Keratinocyte (primary cell): ENCODE results near the gene MCF2L2. TPM values are rescaled to one million over a fixed set of nuclear protein-coding genes. Genes with fewer than 3 reads are reported as not detected.
"Not testable (repeated sequence)": the region's sequence is repeated elsewhere in the genome, so short reads cannot be mapped to it uniquely, and the experiment has no call there.

Experiments
- DNase-seq: peaks from one replicate; pipeline ENCODE4 v3.0.0-alpha.2; 2011; ENCODE audit warnings: low read depth, missing footprints, low spot score
- FAIRE-seq: peaks from 2 replicates; lab custom pipeline; 2011; peaks lifted over from hg19 to GRCh38; lab: Jason Lieb, UNC
- H2AFZ ChIP-seq: 2 replicates; pipeline ENCODE4 v1.6.0; 2012; ENCODE audit warnings: low read length, control low read depth, inconsistent platforms; ENCODE audit not compliant: control insufficient read depth
- H3K27ac ChIP-seq: 2 replicates; pipeline ENCODE4 v1.5.1; 2011; ENCODE audit warnings: low read length; ENCODE audit not compliant: control insufficient read depth, insufficient read depth
- H3K27me3 ChIP-seq: 3 replicates; pipeline ENCODE4 v1.6.0; 2011; ENCODE audit warnings: low read length; ENCODE audit not compliant: control insufficient read depth, insufficient read depth; ENCODE audit errors: extremely low read depth
- H3K36me3 ChIP-seq, 2 experiments: 2 replicates in 1 of 2; 3 replicates in 1 of 2; pipeline ENCODE4 v1.5.1; 2011; ENCODE audit warnings: low read length in 2 of 2, mild to moderate bottlenecking in 1 of 2; ENCODE audit not compliant: control insufficient read depth in 2 of 2, insufficient read depth in 2 of 2; ENCODE audit errors: extremely low read depth in 1 of 2
- H3K4me1 ChIP-seq: 3 replicates; pipeline ENCODE4 v1.5.1; 2011; ENCODE audit warnings: low read length; ENCODE audit not compliant: control insufficient read depth, insufficient read depth; ENCODE audit errors: extremely low read depth
- H3K4me2 ChIP-seq: 3 replicates; pipeline ENCODE4 v1.6.0; 2011; ENCODE audit warnings: low read depth, low read length; ENCODE audit not compliant: control insufficient read depth, insufficient read depth; ENCODE audit errors: extremely low read depth
- H3K4me3 ChIP-seq, 3 experiments: fragments of 200-600 bp in 1 of 3; sonication (generic) in 1 of 3; 2 replicates in 2 of 3; 3 replicates in 1 of 3; pipeline ENCODE4 v1.5.1; 2011 to 2016; ENCODE audit warnings: low read length in 3 of 3, mild to moderate bottlenecking in 3 of 3, control low read depth in 2 of 3, inconsistent platforms in 1 of 3, low read depth in 1 of 3, mixed read lengths in 1 of 3, mixed run types in 1 of 3, moderate library complexity in 1 of 3; ENCODE audit not compliant: control insufficient read depth in 2 of 3, insufficient read depth in 2 of 3; ENCODE audit errors: extremely low read depth in 1 of 3
- H3K79me2 ChIP-seq: 2 replicates; pipeline ENCODE4 v1.6.0; 2012; ENCODE audit warnings: low read length; ENCODE audit not compliant: control insufficient read depth, insufficient read depth
- H3K9ac ChIP-seq: 3 replicates; pipeline ENCODE4 v1.6.0; 2011; ENCODE audit warnings: low read length; ENCODE audit not compliant: control insufficient read depth, insufficient read depth; ENCODE audit errors: extremely low read depth
- H3K9me1 ChIP-seq: 3 replicates; pipeline ENCODE4 v1.6.0; 2011; ENCODE audit warnings: low read length; ENCODE audit not compliant: control insufficient read depth, insufficient read depth; ENCODE audit errors: extremely low read depth
- H3K9me3 ChIP-seq: 2 replicates; pipeline ENCODE4 v1.5.1; 2012; ENCODE audit warnings: low read depth, low read length; ENCODE audit not compliant: control insufficient read depth
- H4K20me1 ChIP-seq: 3 replicates; pipeline ENCODE4 v1.6.0; 2011; ENCODE audit warnings: low read length; ENCODE audit not compliant: control insufficient read depth, insufficient read depth; ENCODE audit errors: extremely low read depth
- EZH2 ChIP-seq: IDR thresholded peaks from one replicate; pipeline ENCODE4 v1.6.1; 2012; ENCODE audit warnings: inconsistent platforms, mild to moderate bottlenecking, low read length, moderate library complexity
- dilution Hi-C: fragments of 300-500 bp; cut with MboI; formaldehyde crosslinking; loops from one replicate; pipeline ENCODE4 v1.7.0; 2020; ENCODE audit warnings: low sequenced_read_pairs; ENCODE audit not compliant: extremely low pct_ligation_motif_present
- polyA plus RNA-seq, 5 experiments: library from polyadenylated mRNA; depleted of rRNA in 3 of 5; stranded (reverse) in 3 of 5; stranded (forward) in 1 of 5; unstranded in 1 of 5; fragments of >200 nt; gene quantifications; 1 replicate in 1 of 5; 2 replicates in 3 of 5; 3 replicates in 1 of 5; pipeline versions ENCODE4 v1.2.1 to v1.2.3, GENCODE V29; 2011 to 2012; ENCODE audit warnings: missing spikeins in 2 of 5, low read depth in 1 of 5, low replicate concordance in 1 of 5
- TF ChIP-seq, protein P1 (sequence below), 3 experiments: IDR thresholded peaks in 1 of 3; conservative IDR thresholded peaks in 1 of 3; optimal IDR thresholded peaks in 1 of 3; 2 replicates in 2 of 3; 3 replicates in 1 of 3; pipeline versions ENCODE3 to v1.5.1; 2011; ENCODE audit warnings: low read length in 3 of 3, mild to moderate bottlenecking in 3 of 3, moderate library complexity in 2 of 3, control low read depth in 1 of 3, inconsistent platforms in 1 of 3; ENCODE audit not compliant: insufficient read depth in 2 of 3; ENCODE audit errors: extremely low read depth in 1 of 3

The MCF2L2 gene
- polyA plus RNA-seq, 1 donor (not counting 4 experiments of a cell fraction or from before 2014, with no cell fraction given), result 0.26 TPM

DNA sequence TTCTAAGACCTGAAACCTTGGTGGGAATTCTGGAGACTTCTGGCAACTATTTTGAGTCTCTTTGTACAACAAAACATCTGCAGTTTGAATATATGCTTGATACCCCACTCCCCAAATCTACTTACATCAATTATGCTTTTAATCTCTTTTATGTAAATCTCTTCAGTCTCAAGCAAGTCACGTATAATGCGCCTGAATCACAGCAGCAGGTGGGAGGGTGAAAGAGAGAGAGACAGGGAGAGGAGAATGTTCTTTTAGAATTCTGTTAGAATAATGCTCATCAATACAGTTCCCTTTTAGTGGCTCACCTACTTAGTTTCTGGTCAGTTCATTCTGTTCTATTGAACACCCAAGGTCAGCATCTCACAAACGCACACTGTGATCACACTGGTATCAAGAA, 197.6 kb downstream of the MCF2L2 start:
- H4K20me1 ChIP-seq, result no peaks in the 10 kb centered on the region
- FAIRE-seq, result no peak
- no peak overlapping the region for H3K4me3 ChIP-seq
- no peak overlapping the region for H3K27ac ChIP-seq
- H3K9ac ChIP-seq, result no peak overlapping the region
- H3K9me1 ChIP-seq, result no peaks in the 10 kb centered on the region
- H2AFZ ChIP-seq, result no peak overlapping the region
- H3K27me3 ChIP-seq, result no peaks in the 10 kb centered on the region
- no peaks in the 10 kb centered on the region for H3K79me2 ChIP-seq
- H3K4me1 ChIP-seq, result no peaks in the 10 kb centered on the region
- no peaks in the 10 kb centered on the region for H3K9me3 ChIP-seq
- TF ChIP-seq EZH2, result no peak
- TF ChIP-seq, protein P1, sequence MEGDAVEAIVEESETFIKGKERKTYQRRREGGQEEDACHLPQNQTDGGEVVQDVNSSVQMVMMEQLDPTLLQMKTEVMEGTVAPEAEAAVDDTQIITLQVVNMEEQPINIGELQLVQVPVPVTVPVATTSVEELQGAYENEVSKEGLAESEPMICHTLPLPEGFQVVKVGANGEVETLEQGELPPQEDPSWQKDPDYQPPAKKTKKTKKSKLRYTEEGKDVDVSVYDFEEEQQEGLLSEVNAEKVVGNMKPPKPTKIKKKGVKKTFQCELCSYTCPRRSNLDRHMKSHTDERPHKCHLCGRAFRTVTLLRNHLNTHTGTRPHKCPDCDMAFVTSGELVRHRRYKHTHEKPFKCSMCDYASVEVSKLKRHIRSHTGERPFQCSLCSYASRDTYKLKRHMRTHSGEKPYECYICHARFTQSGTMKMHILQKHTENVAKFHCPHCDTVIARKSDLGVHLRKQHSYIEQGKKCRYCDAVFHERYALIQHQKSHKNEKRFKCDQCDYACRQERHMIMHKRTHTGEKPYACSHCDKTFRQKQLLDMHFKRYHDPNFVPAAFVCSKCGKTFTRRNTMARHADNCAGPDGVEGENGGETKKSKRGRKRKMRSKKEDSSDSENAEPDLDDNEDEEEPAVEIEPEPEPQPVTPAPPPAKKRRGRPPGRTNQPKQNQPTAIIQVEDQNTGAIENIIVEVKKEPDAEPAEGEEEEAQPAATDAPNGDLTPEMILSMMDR (optimal IDR thresholded peaks at IDR 0.05 in 1 of 3, IDR thresholded peaks at IDR 0.05 in 1 of 3, conservative IDR thresholded peaks at IDR 0.05 in 1 of 3; ENCODE audit: extremely low read depth in 1 of 3, insufficient read depth in 2 of 3, low read length in 3 of 3), result no peak
- dilution Hi-C loops, result no loop called here
- DNase-seq, result no peak
- H3K36me3 ChIP-seq, result no peaks in the 10 kb centered on the region
- H3K4me2 ChIP-seq, result no peak overlapping the region

DNA sequence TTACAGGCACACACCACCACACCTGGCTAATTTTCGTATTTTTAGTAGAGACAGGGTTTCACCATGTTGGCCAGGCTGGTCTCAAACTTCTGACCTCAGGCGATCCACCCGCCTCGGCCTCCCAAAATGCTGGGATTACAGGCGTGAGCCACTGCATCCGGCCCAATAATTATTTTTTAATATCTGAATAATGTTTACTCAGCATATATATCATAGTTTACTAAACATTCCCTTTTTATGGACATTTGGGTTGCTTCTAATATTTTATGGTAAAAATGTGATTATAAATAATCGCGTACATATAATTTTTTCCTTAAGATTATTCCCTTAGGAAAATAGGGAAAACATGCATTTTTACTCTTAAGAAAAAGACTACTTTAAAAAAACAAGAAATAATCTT, 198.2 kb downstream of the MCF2L2 start:
- H2AFZ ChIP-seq, H3K27ac ChIP-seq, H3K4me1 ChIP-seq, FAIRE-seq, H3K4me2 ChIP-seq, dilution Hi-C loops, H3K36me3 ChIP-seq, H4K20me1 ChIP-seq, H3K9me1 ChIP-seq, H3K4me3 ChIP-seq, H3K9me3 ChIP-seq, DNase-seq, H3K27me3 ChIP-seq, H3K9ac ChIP-seq, H3K79me2 ChIP-seq: not testable (repeated sequence)

DNA sequence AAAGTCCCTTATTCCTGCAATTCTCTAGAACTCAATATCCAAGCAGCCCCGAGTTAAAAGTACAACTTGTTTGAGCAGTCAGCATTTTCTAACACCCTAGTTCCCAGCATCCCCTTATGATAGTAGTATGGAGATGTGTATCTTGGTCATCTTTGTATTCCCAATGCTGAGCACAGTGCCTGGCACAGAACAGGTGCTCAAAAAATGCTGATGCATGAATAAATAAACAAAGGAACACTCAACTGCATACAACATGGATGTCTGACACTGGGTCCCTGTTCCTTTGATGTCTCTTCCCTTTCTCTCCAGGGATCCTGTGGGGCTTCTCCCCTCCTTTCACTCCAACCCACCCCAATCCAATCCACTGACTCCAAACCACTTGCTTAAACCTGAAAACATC, 199.2 kb downstream of the MCF2L2 start:
- Histone ChIP-seq H3K4me1 (no peaks in the 10 kb centered on the region), H3K27me3 (no peaks in the 10 kb centered on the region), H3K36me3 (no peaks in the 10 kb centered on the region), H3K79me2 (no peaks in the 10 kb centered on the region), H3K4me3 (no peak overlapping the region), H3K9ac (no peak overlapping the region), H3K9me1 (no peaks in the 10 kb centered on the region), H3K4me2 (no peak overlapping the region), H3K9me3 (no peaks in the 10 kb centered on the region), H2AFZ (no peak overlapping the region), H3K27ac (no peak overlapping the region), H4K20me1 (no peaks in the 10 kb centered on the region)
- no peak for TF ChIP-seq EZH2
- TF ChIP-seq, protein P1 (optimal IDR thresholded peaks at IDR 0.05 in 1 of 3, IDR thresholded peaks at IDR 0.05 in 1 of 3, conservative IDR thresholded peaks at IDR 0.05 in 1 of 3; ENCODE audit: extremely low read depth in 1 of 3, insufficient read depth in 2 of 3, low read length in 3 of 3), result no peak
- peak; percentile 44 for FAIRE-seq
- DNase-seq, result no peak
- dilution Hi-C loops, result no loop called here
